ENCODE measurements around the gene F10.

The F10 gene

GRCh38 chr13:113086991-113087922 lies 35.3 kb upstream of the F10 start:
- DNase-seq (ENCODE audit: low spot score) = no peak

GRCh38 chr13:113087923-113088690 lies 34.5 kb upstream of the F10 start:
- DNase-seq (ENCODE audit: low spot score) = no peak

- no peak for DNase-seq (ENCODE audit: low spot score)
Observed at GRCh38 chr13:113088691-113089020, 33.9 kb upstream of the F10 start.

GRCh38 chr13:113089693-113090414 lies 32.7 kb upstream of the F10 start:
- no peak for DNase-seq (ENCODE audit: low spot score)

GRCh38 chr13:113090415-113090770 lies 32.2 kb upstream of the F10 start:
- DNase-seq (ENCODE audit: low spot score) = no peak

- DNase-seq (ENCODE audit: low spot score) = no peak
Observed at GRCh38 chr13:113090806-113091205, 31.8 kb upstream of the F10 start.

GRCh38 chr13:113091211-113091771 lies 31.3 kb upstream of the F10 start:
- no peak for DNase-seq (ENCODE audit: low spot score)

- DNase-seq (ENCODE audit: low spot score) = no peak
Observed at GRCh38 chr13:113091891-113092775, 30.5 kb upstream of the F10 start.

- DNase-seq (ENCODE audit: low spot score) = no peak
Observed at GRCh38 chr13:113092776-113093579, 29.6 kb upstream of the F10 start.

GRCh38 chr13:113093580-113094409 lies 28.8 kb upstream of the F10 start:
- no peak for DNase-seq (ENCODE audit: low spot score)

- DNase-seq (ENCODE audit: low spot score) = no peak
Observed at GRCh38 chr13:113094410-113094800, 28.2 kb upstream of the F10 start.

GRCh38 chr13:113095146-113096051 lies 27.2 kb upstream of the F10 start:
- DNase-seq (ENCODE audit: low spot score) = no peak

- no peak for DNase-seq (ENCODE audit: low spot score)
Observed at GRCh38 chr13:113096052-113096744, 26.4 kb upstream of the F10 start.

GRCh38 chr13:113096745-113097305 lies 25.8 kb upstream of the F10 start:
- no peak for DNase-seq (ENCODE audit: low spot score)

GRCh38 chr13:113097651-113098050 lies 24.9 kb upstream of the F10 start:
- no peak for DNase-seq (ENCODE audit: low spot score)

GRCh38 chr13:113098162-113098732 lies 24.4 kb upstream of the F10 start:
- no peak for DNase-seq (ENCODE audit: low spot score)

- DNase-seq (ENCODE audit: low spot score) = no peak
Observed at GRCh38 chr13:113099142-113099541, 23.5 kb upstream of the F10 start.
